H1 (cell line): ENCODE data around the gene SCAP. TPM values are rescaled to one million over a fixed set of nuclear protein-coding genes. Genes with fewer than 3 reads are reported as not detected.
A peak's percentile ranks its signal among the peaks of the same experiment; 100 is the strongest.

Source experiments
- CTCF ChIA-PET: fragments of 300-600 bp; sonication (Branson Sonifier 250); formaldehyde crosslinking; loops from one replicate; lab custom pipeline; 2021; ENCODE audit not compliant: partially characterized antibody; lab: Charles Lee
- POLR2A ChIA-PET: fragments of 300-600 bp; sonication (Branson Sonifier 250); formaldehyde crosslinking; loops from one replicate; lab custom pipeline; 2021; ENCODE audit warnings: inconsistent platforms; ENCODE audit not compliant: partially characterized antibody; lab: Charles Lee
- DNase-seq, 2 experiments: peaks; one replicate each; pipeline versions ENCODE4 v3.0.0 to v3.0.0-alpha.2; 2010 to 2022; ENCODE audit warnings: low spot score in 2 of 2, low read depth in 1 of 2, mixed read lengths in 1 of 2
- FAIRE-seq: peaks from 2 replicates; lab custom pipeline; 2011; peaks lifted over from hg19 to GRCh38; lab: Jason Lieb, UNC
- H2AFZ ChIP-seq: 2 replicates; pipeline ENCODE4 v1.8.1; 2012; ENCODE audit warnings: low read length, inconsistent platforms
- H2AK5ac ChIP-seq: 2 replicates; pipeline ENCODE4 v1.6.1; 2013; ENCODE audit warnings: low read depth, low read length
- H2BK120ac ChIP-seq: replicated peaks from 2 replicates; pipeline ENCODE3; 2013; ENCODE audit warnings: low read depth, low read length, inconsistent platforms
- H2BK12ac ChIP-seq: 2 replicates; pipeline ENCODE4 v1.6.1; 2013; ENCODE audit warnings: low read depth, low read length
- H2BK15ac ChIP-seq: 2 replicates; pipeline ENCODE4 v1.6.1; 2013; ENCODE audit warnings: low read length
- H2BK20ac ChIP-seq: 2 replicates; pipeline ENCODE4 v1.6.1; 2013; ENCODE audit warnings: low read length
- H2BK5ac ChIP-seq: 2 replicates; pipeline ENCODE4 v1.6.1; 2013; ENCODE audit warnings: low read depth, low read length
- H3K14ac ChIP-seq: 2 replicates; pipeline ENCODE4 v1.6.1; 2013; ENCODE audit warnings: inconsistent platforms; ENCODE audit not compliant: insufficient read length
- H3K18ac ChIP-seq: 2 replicates; pipeline ENCODE4 v1.6.1; 2013; ENCODE audit warnings: low read length; ENCODE audit errors: extremely low read depth
- H3K23ac ChIP-seq: 2 replicates; pipeline ENCODE4 v1.6.1; 2013; ENCODE audit warnings: inconsistent platforms; ENCODE audit not compliant: insufficient read length
- H3K23me2 ChIP-seq: 2 replicates; pipeline ENCODE4 v1.6.1; 2013; ENCODE audit warnings: low read depth, low read length
- H3K27ac ChIP-seq: 2 replicates; pipeline ENCODE4 v1.6.1; 2011; ENCODE audit warnings: low read depth, low read length, inconsistent platforms
- H3K27me3 ChIP-seq, 4 experiments: replicated peaks in 1 of 4; 1 replicate in 1 of 4; 2 replicates in 3 of 4; pipeline versions ENCODE4 v1.6.1 to v1.8.1; 2011 to 2013; ENCODE audit warnings: low read length in 3 of 4, mild to moderate bottlenecking in 3 of 4, inconsistent platforms in 2 of 4, mixed read lengths in 2 of 4, moderate library complexity in 1 of 4; ENCODE audit not compliant: control insufficient read depth in 3 of 4, insufficient read depth in 3 of 4; ENCODE audit errors: extremely low read depth in 1 of 4
- H3K36me3 ChIP-seq, 4 experiments: 2 replicates each; pipeline versions ENCODE4 v1.6.1 to v1.8.1; 2011 to 2013; ENCODE audit warnings: mild to moderate bottlenecking in 4 of 4, low read length in 3 of 4, moderate library complexity in 2 of 4, control low read depth in 1 of 4, inconsistent platforms in 1 of 4; ENCODE audit not compliant: insufficient read depth in 4 of 4, control insufficient read depth in 2 of 4
- H3K4ac ChIP-seq: replicated peaks from 2 replicates; pipeline ENCODE3; 2013; ENCODE audit warnings: low read length, low read depth, mixed read lengths, inconsistent platforms; ENCODE audit not compliant: insufficient read length
- H3K4me1 ChIP-seq, 4 experiments: replicated peaks in 1 of 4; 1 replicate in 1 of 4; 2 replicates in 3 of 4; pipeline versions ENCODE4 v1.6.1 to v1.8.1; 2011 to 2013; ENCODE audit warnings: low read length in 3 of 4, inconsistent platforms in 2 of 4, mixed read lengths in 1 of 4; ENCODE audit not compliant: insufficient read depth in 4 of 4, control insufficient read depth in 3 of 4
- H3K4me2 ChIP-seq, 2 experiments: 2 replicates each; pipeline versions ENCODE4 v1.6.1 to v1.8.1; 2011 to 2013; ENCODE audit warnings: low read depth in 2 of 2, low read length in 2 of 2, control low read depth in 1 of 2, inconsistent platforms in 1 of 2, mild to moderate bottlenecking in 1 of 2; ENCODE audit not compliant: insufficient read depth in 1 of 2
- H3K4me3 ChIP-seq, 4 experiments: fragments of 200-600, 300-600 bp in 1 of 4; sonication (generic), shearing (Covaris generic), sonication (Bioruptor Twin) in 1 of 4; 2 replicates each; pipeline versions ENCODE4 v1.5.1 to v1.8.1; 2011 to 2016; ENCODE audit warnings: low read length in 4 of 4, low read depth in 3 of 4, control low read depth in 2 of 4, inconsistent platforms in 2 of 4, mild to moderate bottlenecking in 2 of 4, mixed read lengths in 1 of 4, moderate library complexity in 1 of 4; ENCODE audit not compliant: insufficient read depth in 2 of 4; ENCODE audit errors: extremely low read depth in 1 of 4
- H3K56ac ChIP-seq: replicated peaks from 2 replicates; pipeline ENCODE3; 2013; ENCODE audit warnings: low read depth, mild to moderate bottlenecking, mixed read lengths, low read length, inconsistent platforms; ENCODE audit not compliant: insufficient read length
- H3K79me1 ChIP-seq: 2 replicates; pipeline ENCODE4 v1.6.1; 2013; ENCODE audit warnings: low read depth, low read length, control low read depth
- H3K79me2 ChIP-seq, 2 experiments: 2 replicates each; pipeline versions ENCODE4 v1.6.1 to v1.8.1; 2012 to 2013; ENCODE audit warnings: low read length in 2 of 2, mild to moderate bottlenecking in 2 of 2, inconsistent platforms in 1 of 2; ENCODE audit not compliant: insufficient read depth in 2 of 2, control insufficient read depth in 1 of 2
- H3K9ac ChIP-seq, 4 experiments: replicated peaks in 1 of 4; 1 replicate in 1 of 4; 2 replicates in 3 of 4; pipeline versions ENCODE4 v1.6.1 to v1.8.1; 2011 to 2013; ENCODE audit warnings: low read depth in 3 of 4, low read length in 3 of 4, control low read depth in 2 of 4, mild to moderate bottlenecking in 2 of 4, moderate library complexity in 2 of 4, inconsistent platforms in 1 of 4; ENCODE audit errors: extremely low read depth in 1 of 4
- H3K9me3 ChIP-seq, 2 experiments: 2 replicates each; pipeline versions ENCODE4 v1.6.1 to v1.8.1; 2012 to 2013; ENCODE audit warnings: mild to moderate bottlenecking in 2 of 2, moderate library complexity in 2 of 2, control low read depth in 1 of 2, inconsistent platforms in 1 of 2, low read depth in 1 of 2, low read length in 1 of 2, mixed read lengths in 1 of 2; ENCODE audit not compliant: insufficient read depth in 2 of 2
- H4K20me1 ChIP-seq, 2 experiments: replicated peaks in 1 of 2; 2 replicates each; pipeline versions ENCODE3 to v1.8.1; 2011 to 2013; ENCODE audit warnings: inconsistent platforms in 2 of 2, low read length in 2 of 2, mild to moderate bottlenecking in 1 of 2; ENCODE audit not compliant: insufficient read depth in 2 of 2, control insufficient read depth in 1 of 2
- H4K5ac ChIP-seq: 2 replicates; pipeline ENCODE4 v1.6.1; 2013; ENCODE audit warnings: low read length, low read depth, mixed read lengths, inconsistent platforms; ENCODE audit not compliant: insufficient read length
- H4K8ac ChIP-seq: 2 replicates; pipeline ENCODE4 v1.8.0; 2013; ENCODE audit warnings: mild to moderate bottlenecking, moderate library complexity, low read length, inconsistent platforms; ENCODE audit not compliant: insufficient read depth; ENCODE audit errors: extremely low read depth
- H4K91ac ChIP-seq: replicated peaks from 2 replicates; pipeline ENCODE3; 2013; ENCODE audit warnings: low read length, mixed read lengths, inconsistent platforms; ENCODE audit not compliant: insufficient read length
- CREB1 ChIP-seq: IDR thresholded peaks from 2 replicates; pipeline ENCODE4 v1.6.1; 2012; ENCODE audit warnings: inconsistent platforms
- JUN ChIP-seq: IDR thresholded peaks from 2 replicates; pipeline ENCODE4 v1.6.1; 2011; ENCODE audit warnings: low read depth, mild to moderate bottlenecking, improper control_type of control experiment, low read length
- POU5F1 ChIP-seq: IDR thresholded peaks from 2 replicates; pipeline ENCODE4 v1.6.1; 2011; ENCODE audit warnings: low read depth, mild to moderate bottlenecking, low read length, moderate library complexity
- RAD21 ChIP-seq, 2 experiments: IDR thresholded peaks in 1 of 2; conservative IDR thresholded peaks in 1 of 2; 2 replicates each; pipeline ENCODE4 v1.6.1; 2011; ENCODE audit warnings: low read depth in 2 of 2, low read length in 2 of 2, improper control_type of control experiment in 1 of 2, inconsistent platforms in 1 of 2, mild to moderate bottlenecking in 1 of 2, moderate library complexity in 1 of 2
- TAF7 ChIP-seq: optimal IDR thresholded peaks from 2 replicates; pipeline ENCODE3; 2011; ENCODE audit warnings: low read depth, mild to moderate bottlenecking, inconsistent platforms, low read length, moderate library complexity, borderline replicate concordance
- WGBS, 2 experiments: shearing (Covaris generic) in 1 of 2; methylation state at CpG; one replicate each; pipeline versions ENCODE4 v1.1.6 to v1.1.7; 2013 to 2015; ENCODE audit warnings: low lambda C conversion rate in 2 of 2, mixed read lengths in 2 of 2, inconsistent platforms in 1 of 2, low coverage in 1 of 2, missing lambda C conversion rate in 1 of 2; ENCODE audit not compliant: insufficient replicate concordance in 2 of 2, insufficient coverage in 1 of 2, insufficient read length in 1 of 2; ENCODE audit errors: extremely low coverage in 1 of 2, missing lambda C conversion rate in 1 of 2; 5-methylcytosine and 5-hydroxymethylcytosine counted together
- polyA plus RNA-seq, 7 experiments: library from polyadenylated mRNA; depleted of rRNA in 3 of 7; stranded (reverse) in 5 of 7; unstranded in 2 of 7; fragments of >200 nt in 5 of 7; fragments of 200-250 nt in 2 of 7; gene quantifications; 1 replicate in 5 of 7; 2 replicates in 1 of 7; 4 replicates in 1 of 7; pipeline versions ENCODE4 v1.2.1 to v1.2.3, GENCODE V29; 2011 to 2013; ENCODE audit warnings: missing spikeins in 2 of 7, mixed read lengths in 2 of 7
- total RNA-seq: library from RNA; stranded (reverse); fragmentation: NEBNext Ultra II Directional; extraction: Animal tissue kit (Norgen Biotek cat#: 25700); gene quantifications from 2 replicates; pipeline ENCODE4 v1.2.1, GENCODE V29; 2021
- TF ChIP-seq, protein P1 (sequence below), 3 experiments: IDR thresholded peaks; 1 replicate in 2 of 3; 2 replicates in 1 of 3; pipeline versions ENCODE4 v1.5.1 to v1.6.1; 2011; ENCODE audit warnings: low read length in 3 of 3, mild to moderate bottlenecking in 3 of 3, inconsistent platforms in 2 of 3, low read depth in 1 of 3, moderate library complexity in 1 of 3; ENCODE audit not compliant: insufficient read depth in 1 of 3; ENCODE audit errors: control extremely low read depth in 1 of 3

The SCAP gene
- total and polyA plus RNA-seq, 2 of the 8 experiments (the other 6 are each of a cell fraction or from before 2014, with no cell fraction given) = 74.0 to 114 TPM

DNA sequence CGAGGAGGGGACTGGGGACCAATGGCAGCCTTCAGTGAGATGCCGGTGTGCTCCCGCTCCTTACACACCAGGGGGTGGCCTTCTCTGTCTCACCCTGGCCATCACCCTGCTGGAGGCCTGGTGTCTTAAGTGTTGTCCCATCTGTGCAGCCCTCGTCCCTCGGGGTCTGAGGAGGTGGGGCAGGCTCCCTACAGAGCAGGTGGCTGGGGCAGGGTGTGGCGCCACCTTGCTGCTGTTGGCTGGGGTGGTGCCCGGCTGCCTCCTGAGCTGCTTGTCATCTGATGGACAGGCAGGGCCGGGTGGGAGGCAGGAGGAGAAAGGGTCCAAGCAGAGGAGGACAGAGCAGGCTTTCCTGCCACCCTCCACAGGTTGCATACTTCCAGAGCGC lies 69.0 kb downstream of the SCAP start:
- no peak overlapping the region for H3K9ac ChIP-seq
- WGBS, 2 experiments = 85% methylated on average over 9 of the region's 9 CpGs; no CpG with 5 or more reads in 1 of the 2 experiments
- peaks cover 6 to 26% of the 10 kb centered on the region in 2 experiments for H4K20me1 ChIP-seq
- H3K23me2 ChIP-seq = no peaks in the 10 kb centered on the region
- H4K8ac ChIP-seq = no peak overlapping the region
- no peak overlapping the region for H3K4ac ChIP-seq
- peaks cover 4 to 30% (median 17%) of the 10 kb centered on the region in 4 experiments; a peak in 6 of 8 replicates for H3K36me3 ChIP-seq
- no peak for TF ChIP-seq TAF7
- no peak for TF ChIP-seq JUN
- TF ChIP-seq RAD21 (IDR thresholded peaks at IDR 0.05 in 1 of 2, conservative IDR thresholded peaks at IDR 0.05 in 1 of 2; ENCODE audit: low read depth in 2 of 2, low read length in 2 of 2) = peak; percentile 34 to 50; a peak in 3 of 4 replicates
- peak; percentile 15; the same call in 1 of the 2 replicates for TF ChIP-seq CREB1
- no peak for TF ChIP-seq POU5F1
- TF ChIP-seq, protein P1, sequence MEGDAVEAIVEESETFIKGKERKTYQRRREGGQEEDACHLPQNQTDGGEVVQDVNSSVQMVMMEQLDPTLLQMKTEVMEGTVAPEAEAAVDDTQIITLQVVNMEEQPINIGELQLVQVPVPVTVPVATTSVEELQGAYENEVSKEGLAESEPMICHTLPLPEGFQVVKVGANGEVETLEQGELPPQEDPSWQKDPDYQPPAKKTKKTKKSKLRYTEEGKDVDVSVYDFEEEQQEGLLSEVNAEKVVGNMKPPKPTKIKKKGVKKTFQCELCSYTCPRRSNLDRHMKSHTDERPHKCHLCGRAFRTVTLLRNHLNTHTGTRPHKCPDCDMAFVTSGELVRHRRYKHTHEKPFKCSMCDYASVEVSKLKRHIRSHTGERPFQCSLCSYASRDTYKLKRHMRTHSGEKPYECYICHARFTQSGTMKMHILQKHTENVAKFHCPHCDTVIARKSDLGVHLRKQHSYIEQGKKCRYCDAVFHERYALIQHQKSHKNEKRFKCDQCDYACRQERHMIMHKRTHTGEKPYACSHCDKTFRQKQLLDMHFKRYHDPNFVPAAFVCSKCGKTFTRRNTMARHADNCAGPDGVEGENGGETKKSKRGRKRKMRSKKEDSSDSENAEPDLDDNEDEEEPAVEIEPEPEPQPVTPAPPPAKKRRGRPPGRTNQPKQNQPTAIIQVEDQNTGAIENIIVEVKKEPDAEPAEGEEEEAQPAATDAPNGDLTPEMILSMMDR (IDR thresholded peaks at IDR 0.05; ENCODE audit: control extremely low read depth in 1 of 3, insufficient read depth in 1 of 3, low read depth in 1 of 3, low read length in 3 of 3) = peak in 2 of 3 experiments; percentile 41 to 59; a peak in 3 of 4 replicates
- no peaks in the 10 kb centered on the region for H3K27me3 ChIP-seq
- H2BK15ac ChIP-seq = no peak overlapping the region
- no peak overlapping the region for H2AK5ac ChIP-seq
- H4K91ac ChIP-seq = no peak overlapping the region
- H4K5ac ChIP-seq = no peak overlapping the region
- H2BK12ac ChIP-seq = no peak overlapping the region
- FAIRE-seq (no peak), DNase-seq (no peak)
- H2AFZ ChIP-seq = no peak overlapping the region
- no peak overlapping the region for H3K14ac ChIP-seq
- H3K18ac ChIP-seq = no peak overlapping the region
- no peak overlapping the region for H3K56ac ChIP-seq
- ChIA-PET POLR2A (interaction anchor here (1.0 kb wide), 1 partner anchor 11 kb away, joined by 3 read pairs; no protein-coding TSS in a partner anchor), CTCF (interaction anchor here (0.6 to 6.5 kb wide), 9 partner anchors 9 to 199 kb away, joined by 3 to 55 read pairs (median 5); no protein-coding TSS in a partner anchor)
- H2BK20ac ChIP-seq = no peak overlapping the region
- H3K4me1 ChIP-seq = no peaks in the 10 kb centered on the region
- H3K4me3 ChIP-seq = no peak overlapping the region
- H3K23ac ChIP-seq = no peak overlapping the region
- H3K4me2 ChIP-seq = no peak overlapping the region
- H2BK120ac ChIP-seq = no peak overlapping the region
- no peak overlapping the region for H2BK5ac ChIP-seq
- H3K79me1 ChIP-seq = 0 out of 2 replicates have a peak, but pooled peaks cover 2% of the 10 kb centered on the region
- no peaks in the 10 kb centered on the region for H3K9me3 ChIP-seq
- H3K79me2 ChIP-seq = peaks cover 0 to under 1% of the 10 kb centered on the region in 2 experiments; a peak in 1 of 4 replicates
- no peak overlapping the region for H3K27ac ChIP-seq
